K562 (cell line): Measurements from ENCODE around the gene PRICKLE4. TPM values are rescaled to one million over a fixed set of nuclear protein-coding genes. Genes with fewer than 3 reads are reported as not detected.

Experiments used
- BRD9 ChIP-seq: fragments of 450-650 bp; IDR thresholded peaks from 2 replicates; pipeline ENCODE4 v1.6.1; 2018; ENCODE audit warnings: low read depth; ENCODE audit not compliant: partially characterized antibody
- CHD1 ChIP-seq: fragments of 200-600 bp; sonication (generic); IDR thresholded peaks from one replicate; pipeline ENCODE4 v1.6.1; 2012; ENCODE audit warnings: mild to moderate bottlenecking, moderate library complexity, low read length, inconsistent platforms
- CREB3 ChIP-seq: fragments of 450-650 bp; conservative IDR thresholded peaks from 2 replicates; pipeline ENCODE4 v1.6.1; 2016; ENCODE audit warnings: missing genetic modification characterization, low read depth, mild to moderate bottlenecking, missing compliant biosample characterization, moderate library complexity
- CTBP1 ChIP-seq: fragments of 450-650 bp; IDR thresholded peaks from 2 replicates; pipeline ENCODE4 v1.6.1; 2016; ENCODE audit warnings: borderline replicate concordance
- EP400 ChIP-seq: fragments of 450-650 bp; IDR thresholded peaks from 2 replicates; pipeline ENCODE4 v1.6.1; 2017; ENCODE audit warnings: antibody characterized with exemption, mild to moderate bottlenecking, moderate library complexity
- FOXM1 ChIP-seq, 2 experiments: fragments of 450-650 bp in 1 of 2; sonication (generic) in 1 of 2; formaldehyde crosslinking in 1 of 2; IDR thresholded peaks; 2 replicates each; pipeline versions ENCODE4 v1.6.1 to v1.9.0; 2017 to 2022; ENCODE audit warnings: low read depth in 2 of 2, mild to moderate bottlenecking in 2 of 2, missing genetic modification reagents in 1 of 2, moderate library complexity in 1 of 2
- ID3 ChIP-seq, 2 experiments: fragments of 250-450 bp in 1 of 2; fragments of 450-650 bp in 1 of 2; sonication (Bioruptor Pico) in 1 of 2; IDR thresholded peaks; 2 replicates each; pipeline versions ENCODE4 v1.6.1 to v1.8.0; 2016 to 2021; ENCODE audit warnings: mild to moderate bottlenecking in 2 of 2, moderate library complexity in 2 of 2, missing compliant biosample characterization in 1 of 2, missing genetic modification characterization in 1 of 2
- PTRF ChIP-seq: fragments of 450-650 bp; IDR thresholded peaks from 2 replicates; pipeline ENCODE4 v1.6.1; 2016; ENCODE audit warnings: mild to moderate bottlenecking, missing genetic modification characterization, missing compliant biosample characterization
- SRF ChIP-seq, 2 experiments: fragments of 250-450, 450-650 bp in 1 of 2; sonication (Bioruptor Pico) in 1 of 2; sonication (generic) in 1 of 2; formaldehyde crosslinking; IDR thresholded peaks; 2 replicates each; pipeline versions ENCODE4 v1.5.0 to v1.5.1; 2020 to 2022; ENCODE audit warnings: mild to moderate bottlenecking in 1 of 2, missing genetic modification reagents in 1 of 2
- TCF3 ChIP-seq: sonication (generic); formaldehyde crosslinking; IDR thresholded peaks from 2 replicates; pipeline ENCODE4 v1.4.0; 2020; ENCODE audit warnings: mild to moderate bottlenecking, missing genetic modification reagents
- TEAD2 ChIP-seq: fragments of 450-650 bp; IDR thresholded peaks from 2 replicates; pipeline ENCODE4 v1.6.1; 2016; ENCODE audit warnings: missing genetic modification characterization, control low read depth, missing compliant biosample characterization
- ZNF77 ChIP-seq: fragments of 250-450 bp; sonication (Bioruptor Pico); IDR thresholded peaks from 2 replicates; pipeline ENCODE4 v1.5.0; 2020
- polyA plus RNA-seq, 8 experiments: library from polyadenylated mRNA; depleted of rRNA in 4 of 8; stranded (reverse) in 5 of 8; unstranded in 3 of 8; fragments of >200 nt; fragmentation: Nextera tagmentation in 2 of 8; fragmentation: Illumina TruSeq in 1 of 8; extraction: Ambion mirVana in 2 of 8; extraction: Trizol in 1 of 8; gene quantifications; 2 replicates each; pipeline versions ENCODE4 v1.2.1 to v1.2.3, GENCODE V29; 2011 to 2014; ENCODE audit warnings: inconsistent platforms in 1 of 8, missing spikeins in 1 of 8
- total RNA-seq, 7 experiments: library from RNA; depleted of rRNA in 6 of 7; stranded (reverse); fragments of >200 nt in 6 of 7; fragmentation: Illumina TruSeq in 2 of 7; extraction: Trizol in 2 of 7; gene quantifications; 2 replicates each; pipeline versions ENCODE4 v1.2.1 to v1.2.3, GENCODE V29; 2011 to 2021; ENCODE audit warnings: low replicate concordance in 1 of 7
- TF ChIP-seq, protein P1 (sequence below): fragments of 200-800 bp; sonication (Bioruptor generic); IDR thresholded peaks from 2 replicates; pipeline ENCODE4 v1.6.1; 2016; ENCODE audit warnings: missing genetic modification characterization, missing compliant biosample characterization
- TF ChIP-seq, protein P2 (sequence below): fragments of 450-650 bp; IDR thresholded peaks from 2 replicates; pipeline ENCODE4 v1.6.1; 2017; ENCODE audit warnings: antibody characterized with exemption
- TF ChIP-seq, protein P3 (sequence below): sonication (generic); formaldehyde crosslinking; IDR thresholded peaks from 2 replicates; pipeline ENCODE4 v1.8.1; 2023; ENCODE audit warnings: mild to moderate bottlenecking, missing genetic modification reagents, moderate library complexity

Gene PRICKLE4
- total and polyA plus RNA-seq, 9 of the 15 experiments (the other 6 are each of a cell fraction or from before 2014, with no cell fraction given), result 0.20 to 0.32 (median 0.27) TPM; not detected in 6

GRCh38 chr6:41747256-41748101, 33.1 kb upstream of the PRICKLE4 start, which contains the start of gene PGC (continued):
- TF ChIP-seq, protein P1, sequence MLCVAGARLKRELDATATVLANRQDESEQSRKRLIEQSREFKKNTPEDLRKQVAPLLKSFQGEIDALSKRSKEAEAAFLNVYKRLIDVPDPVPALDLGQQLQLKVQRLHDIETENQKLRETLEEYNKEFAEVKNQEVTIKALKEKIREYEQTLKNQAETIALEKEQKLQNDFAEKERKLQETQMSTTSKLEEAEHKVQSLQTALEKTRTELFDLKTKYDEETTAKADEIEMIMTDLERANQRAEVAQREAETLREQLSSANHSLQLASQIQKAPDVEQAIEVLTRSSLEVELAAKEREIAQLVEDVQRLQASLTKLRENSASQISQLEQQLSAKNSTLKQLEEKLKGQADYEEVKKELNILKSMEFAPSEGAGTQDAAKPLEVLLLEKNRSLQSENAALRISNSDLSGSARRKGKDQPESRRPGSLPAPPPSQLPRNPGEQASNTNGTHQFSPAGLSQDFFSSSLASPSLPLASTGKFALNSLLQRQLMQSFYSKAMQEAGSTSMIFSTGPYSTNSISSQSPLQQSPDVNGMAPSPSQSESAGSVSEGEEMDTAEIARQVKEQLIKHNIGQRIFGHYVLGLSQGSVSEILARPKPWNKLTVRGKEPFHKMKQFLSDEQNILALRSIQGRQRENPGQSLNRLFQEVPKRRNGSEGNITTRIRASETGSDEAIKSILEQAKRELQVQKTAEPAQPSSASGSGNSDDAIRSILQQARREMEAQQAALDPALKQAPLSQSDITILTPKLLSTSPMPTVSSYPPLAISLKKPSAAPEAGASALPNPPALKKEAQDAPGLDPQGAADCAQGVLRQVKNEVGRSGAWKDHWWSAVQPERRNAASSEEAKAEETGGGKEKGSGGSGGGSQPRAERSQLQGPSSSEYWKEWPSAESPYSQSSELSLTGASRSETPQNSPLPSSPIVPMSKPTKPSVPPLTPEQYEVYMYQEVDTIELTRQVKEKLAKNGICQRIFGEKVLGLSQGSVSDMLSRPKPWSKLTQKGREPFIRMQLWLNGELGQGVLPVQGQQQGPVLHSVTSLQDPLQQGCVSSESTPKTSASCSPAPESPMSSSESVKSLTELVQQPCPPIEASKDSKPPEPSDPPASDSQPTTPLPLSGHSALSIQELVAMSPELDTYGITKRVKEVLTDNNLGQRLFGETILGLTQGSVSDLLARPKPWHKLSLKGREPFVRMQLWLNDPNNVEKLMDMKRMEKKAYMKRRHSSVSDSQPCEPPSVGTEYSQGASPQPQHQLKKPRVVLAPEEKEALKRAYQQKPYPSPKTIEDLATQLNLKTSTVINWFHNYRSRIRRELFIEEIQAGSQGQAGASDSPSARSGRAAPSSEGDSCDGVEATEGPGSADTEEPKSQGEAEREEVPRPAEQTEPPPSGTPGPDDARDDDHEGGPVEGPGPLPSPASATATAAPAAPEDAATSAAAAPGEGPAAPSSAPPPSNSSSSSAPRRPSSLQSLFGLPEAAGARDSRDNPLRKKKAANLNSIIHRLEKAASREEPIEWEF (CRISPR knock-in tag), result no peak
- TF ChIP-seq FOXM1 (IDR thresholded peaks at IDR 0.05; ENCODE audit: low read depth), result peak; percentile 44; the same call in 1 of the 2 replicates
- TF ChIP-seq FOXM1 (CRISPR knock-in tag; IDR thresholded peaks at IDR 0.05; ENCODE audit: low read depth), result no peak
- no peak for TF ChIP-seq ID3 (CRISPR knock-in tag; IDR thresholded peaks at IDR 0.05)
- 0 out of 2 replicates have a peak, but pooled peaks have one; percentile 30 for TF ChIP-seq ID3 (tag; IDR thresholded peaks at IDR 0.05)
- TF ChIP-seq TEAD2 (tag), result no peak
- TF ChIP-seq EP400, result no peak
- TF ChIP-seq ZNF77 (CRISPR knock-in tag), result no peak
- no peak for TF ChIP-seq PTRF
- no peak for TF ChIP-seq BRD9
- peak; percentile 77 for TF ChIP-seq TCF3
- TF ChIP-seq, protein P2, sequence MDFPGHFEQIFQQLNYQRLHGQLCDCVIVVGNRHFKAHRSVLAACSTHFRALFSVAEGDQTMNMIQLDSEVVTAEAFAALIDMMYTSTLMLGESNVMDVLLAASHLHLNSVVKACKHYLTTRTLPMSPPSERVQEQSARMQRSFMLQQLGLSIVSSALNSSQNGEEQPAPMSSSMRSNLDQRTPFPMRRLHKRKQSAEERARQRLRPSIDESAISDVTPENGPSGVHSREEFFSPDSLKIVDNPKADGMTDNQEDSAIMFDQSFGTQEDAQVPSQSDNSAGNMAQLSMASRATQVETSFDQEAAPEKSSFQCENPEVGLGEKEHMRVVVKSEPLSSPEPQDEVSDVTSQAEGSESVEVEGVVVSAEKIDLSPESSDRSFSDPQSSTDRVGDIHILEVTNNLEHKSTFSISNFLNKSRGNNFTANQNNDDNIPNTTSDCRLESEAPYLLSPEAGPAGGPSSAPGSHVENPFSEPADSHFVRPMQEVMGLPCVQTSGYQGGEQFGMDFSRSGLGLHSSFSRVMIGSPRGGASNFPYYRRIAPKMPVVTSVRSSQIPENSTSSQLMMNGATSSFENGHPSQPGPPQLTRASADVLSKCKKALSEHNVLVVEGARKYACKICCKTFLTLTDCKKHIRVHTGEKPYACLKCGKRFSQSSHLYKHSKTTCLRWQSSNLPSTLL, result no peak
- peak; percentile 96; the same call in 1 of the 2 replicates for TF ChIP-seq CTBP1
- no peak for TF ChIP-seq CHD1
- no peak for TF ChIP-seq CREB3
- TF ChIP-seq, protein P3, sequence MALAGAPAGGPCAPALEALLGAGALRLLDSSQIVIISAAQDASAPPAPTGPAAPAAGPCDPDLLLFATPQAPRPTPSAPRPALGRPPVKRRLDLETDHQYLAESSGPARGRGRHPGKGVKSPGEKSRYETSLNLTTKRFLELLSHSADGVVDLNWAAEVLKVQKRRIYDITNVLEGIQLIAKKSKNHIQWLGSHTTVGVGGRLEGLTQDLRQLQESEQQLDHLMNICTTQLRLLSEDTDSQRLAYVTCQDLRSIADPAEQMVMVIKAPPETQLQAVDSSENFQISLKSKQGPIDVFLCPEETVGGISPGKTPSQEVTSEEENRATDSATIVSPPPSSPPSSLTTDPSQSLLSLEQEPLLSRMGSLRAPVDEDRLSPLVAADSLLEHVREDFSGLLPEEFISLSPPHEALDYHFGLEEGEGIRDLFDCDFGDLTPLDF (CRISPR knock-in tag), result no peak
- TF ChIP-seq SRF (CRISPR knock-in tag; IDR thresholded peaks at IDR 0.05), result peak in 1 of 2 experiments; percentile 68; a peak in 1 of 4 replicates
